H1 (cell line): ENCODE measurements around the gene TBC1D19. TPM values are rescaled to one million over a fixed set of nuclear protein-coding genes. Genes with fewer than 3 reads are reported as not detected.

Source experiments
- EP300 ChIP-seq, 2 experiments: IDR thresholded peaks; 1 replicate in 1 of 2; 2 replicates in 1 of 2; pipeline ENCODE4 v1.6.1; 2011 to 2012; ENCODE audit warnings: low read depth in 2 of 2, low read length in 2 of 2, mild to moderate bottlenecking in 2 of 2, borderline replicate concordance in 1 of 2, inconsistent platforms in 1 of 2, moderate library complexity in 1 of 2
- FOSL1 ChIP-seq: IDR thresholded peaks from 2 replicates; pipeline ENCODE4 v1.6.1; 2011; ENCODE audit warnings: mild to moderate bottlenecking, low read depth, low read length, moderate library complexity; ENCODE audit not compliant: insufficient read depth
- NRF1 ChIP-seq: IDR thresholded peaks from 2 replicates; pipeline ENCODE4 v1.6.1; 2011; ENCODE audit warnings: mild to moderate bottlenecking, low read depth, low read length, improper control_type of control experiment
- SIN3A ChIP-seq, 2 experiments: IDR thresholded peaks in 1 of 2; conservative IDR thresholded peaks in 1 of 2; 2 replicates each; pipeline ENCODE4 v1.6.1; 2011 to 2012; ENCODE audit warnings: low read length in 2 of 2, improper control_type of control experiment in 1 of 2, low read depth in 1 of 2, mild to moderate bottlenecking in 1 of 2
- TEAD4 ChIP-seq: IDR thresholded peaks from 2 replicates; pipeline ENCODE4 v1.6.1; 2012; ENCODE audit warnings: low read depth, low read length, inconsistent platforms, mixed read lengths
- polyA plus RNA-seq, 7 experiments: library from polyadenylated mRNA; depleted of rRNA in 3 of 7; stranded (reverse) in 5 of 7; unstranded in 2 of 7; fragments of >200 nt in 5 of 7; fragments of 200-250 nt in 2 of 7; gene quantifications; 1 replicate in 5 of 7; 2 replicates in 1 of 7; 4 replicates in 1 of 7; pipeline versions ENCODE4 v1.2.1 to v1.2.3, GENCODE V29; 2011 to 2013; ENCODE audit warnings: missing spikeins in 2 of 7, mixed read lengths in 2 of 7
- total RNA-seq: library from RNA; stranded (reverse); fragmentation: NEBNext Ultra II Directional; extraction: Animal tissue kit (Norgen Biotek cat#: 25700); gene quantifications from 2 replicates; pipeline ENCODE4 v1.2.1, GENCODE V29; 2021
- TF ChIP-seq, protein P1 (sequence below): IDR thresholded peaks from 2 replicates; pipeline ENCODE4 v1.6.1; 2012; ENCODE audit warnings: inconsistent platforms

Gene TBC1D19
- total and polyA plus RNA-seq, 2 of the 8 experiments (the other 6 are each of a cell fraction or from before 2014, with no cell fraction given) = 1.9 to 3.5 TPM

DNA sequence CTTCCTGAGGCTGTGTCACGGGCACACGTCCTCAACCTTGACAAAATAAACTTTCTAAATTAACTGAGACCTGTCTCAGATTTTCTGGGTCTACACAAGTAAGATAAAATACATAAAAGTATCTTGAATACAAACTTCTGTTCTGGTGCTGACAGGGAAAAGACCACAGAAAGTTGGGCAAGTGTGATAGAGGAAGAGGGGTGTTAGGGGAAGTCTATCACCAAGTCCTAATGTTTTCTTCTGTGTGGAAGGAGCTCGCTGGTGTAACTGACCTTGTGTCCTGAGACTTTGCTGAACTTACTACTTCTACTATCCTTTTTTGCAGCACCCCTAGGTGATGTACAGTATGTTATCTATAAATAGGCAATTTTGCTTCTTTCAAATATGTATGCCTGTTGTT lies 179.8 kb downstream of the TBC1D19 start (continued):
- TF ChIP-seq FOSL1 = no peak
- TF ChIP-seq NRF1 = no peak
- TF ChIP-seq SIN3A (conservative IDR thresholded peaks at IDR 0.05 in 1 of 2, IDR thresholded peaks at IDR 0.05 in 1 of 2; ENCODE audit: low read depth in 1 of 2, low read length in 2 of 2) = no peak
- no peak for TF ChIP-seq TEAD4
- TF ChIP-seq, protein P1, sequence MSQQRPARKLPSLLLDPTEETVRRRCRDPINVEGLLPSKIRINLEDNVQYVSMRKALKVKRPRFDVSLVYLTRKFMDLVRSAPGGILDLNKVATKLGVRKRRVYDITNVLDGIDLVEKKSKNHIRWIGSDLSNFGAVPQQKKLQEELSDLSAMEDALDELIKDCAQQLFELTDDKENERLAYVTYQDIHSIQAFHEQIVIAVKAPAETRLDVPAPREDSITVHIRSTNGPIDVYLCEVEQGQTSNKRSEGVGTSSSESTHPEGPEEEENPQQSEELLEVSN = no peak
- no peak for TF ChIP-seq EP300 (IDR thresholded peaks at IDR 0.05; ENCODE audit: borderline replicate concordance in 1 of 2, low read depth in 2 of 2, low read length in 2 of 2)
